PC-3 (cell line): Measurements from ENCODE around the gene USP2.

ENCODE experiments used
- EZH2 ChIP-seq: fragments of 300-600 bp; sonication (generic); IDR thresholded peaks from one replicate; pipeline ENCODE4 v1.6.1; 2017; ENCODE audit warnings: antibody characterized with exemption, mild to moderate bottlenecking, low read length; ENCODE audit not compliant: unreplicated experiment
- EZH2phosphoT487 ChIP-seq: fragments of 300-600 bp; sonication (generic); IDR thresholded peaks from 2 replicates; pipeline ENCODE4 v1.6.1; 2018; ENCODE audit warnings: mild to moderate bottlenecking, antibody characterized with exemption, low read length, borderline replicate concordance
- TF ChIP-seq, protein P1 (sequence below): fragments of 300-600 bp; sonication (generic); conservative IDR thresholded peaks from 2 replicates; pipeline ENCODE4 v1.5.1; 2017; ENCODE audit warnings: antibody characterized with exemption, low read depth, mild to moderate bottlenecking, low read length

DNA sequence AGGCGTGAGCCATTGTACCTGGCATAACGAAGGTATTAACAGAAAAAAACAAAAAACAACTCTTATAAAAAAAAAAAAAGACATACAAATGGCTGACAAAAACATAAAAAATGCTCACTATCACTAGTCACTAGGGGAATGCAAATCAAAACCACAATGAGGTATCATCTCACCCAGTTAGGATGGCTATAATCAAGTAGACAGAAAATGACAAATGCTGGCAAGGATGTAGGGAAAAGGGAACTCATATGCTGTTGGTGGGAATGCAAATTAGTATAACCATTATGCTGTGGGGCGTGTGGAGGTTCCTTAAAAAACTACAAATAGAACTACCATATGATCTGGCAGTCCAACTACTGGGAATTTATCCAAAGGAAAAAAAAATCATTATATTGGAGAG lies 24.5 kb upstream of the USP2 start:
- TF ChIP-seq, protein P1, sequence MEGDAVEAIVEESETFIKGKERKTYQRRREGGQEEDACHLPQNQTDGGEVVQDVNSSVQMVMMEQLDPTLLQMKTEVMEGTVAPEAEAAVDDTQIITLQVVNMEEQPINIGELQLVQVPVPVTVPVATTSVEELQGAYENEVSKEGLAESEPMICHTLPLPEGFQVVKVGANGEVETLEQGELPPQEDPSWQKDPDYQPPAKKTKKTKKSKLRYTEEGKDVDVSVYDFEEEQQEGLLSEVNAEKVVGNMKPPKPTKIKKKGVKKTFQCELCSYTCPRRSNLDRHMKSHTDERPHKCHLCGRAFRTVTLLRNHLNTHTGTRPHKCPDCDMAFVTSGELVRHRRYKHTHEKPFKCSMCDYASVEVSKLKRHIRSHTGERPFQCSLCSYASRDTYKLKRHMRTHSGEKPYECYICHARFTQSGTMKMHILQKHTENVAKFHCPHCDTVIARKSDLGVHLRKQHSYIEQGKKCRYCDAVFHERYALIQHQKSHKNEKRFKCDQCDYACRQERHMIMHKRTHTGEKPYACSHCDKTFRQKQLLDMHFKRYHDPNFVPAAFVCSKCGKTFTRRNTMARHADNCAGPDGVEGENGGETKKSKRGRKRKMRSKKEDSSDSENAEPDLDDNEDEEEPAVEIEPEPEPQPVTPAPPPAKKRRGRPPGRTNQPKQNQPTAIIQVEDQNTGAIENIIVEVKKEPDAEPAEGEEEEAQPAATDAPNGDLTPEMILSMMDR: no peak
- TF ChIP-seq EZH2phosphoT487: no peak
- TF ChIP-seq EZH2: no peak
